ENCODE measurements around the gene ADGRE1.
A peak's percentile ranks its signal among the peaks of the same experiment; 100 is the strongest.

Gene ADGRE1

DNA sequence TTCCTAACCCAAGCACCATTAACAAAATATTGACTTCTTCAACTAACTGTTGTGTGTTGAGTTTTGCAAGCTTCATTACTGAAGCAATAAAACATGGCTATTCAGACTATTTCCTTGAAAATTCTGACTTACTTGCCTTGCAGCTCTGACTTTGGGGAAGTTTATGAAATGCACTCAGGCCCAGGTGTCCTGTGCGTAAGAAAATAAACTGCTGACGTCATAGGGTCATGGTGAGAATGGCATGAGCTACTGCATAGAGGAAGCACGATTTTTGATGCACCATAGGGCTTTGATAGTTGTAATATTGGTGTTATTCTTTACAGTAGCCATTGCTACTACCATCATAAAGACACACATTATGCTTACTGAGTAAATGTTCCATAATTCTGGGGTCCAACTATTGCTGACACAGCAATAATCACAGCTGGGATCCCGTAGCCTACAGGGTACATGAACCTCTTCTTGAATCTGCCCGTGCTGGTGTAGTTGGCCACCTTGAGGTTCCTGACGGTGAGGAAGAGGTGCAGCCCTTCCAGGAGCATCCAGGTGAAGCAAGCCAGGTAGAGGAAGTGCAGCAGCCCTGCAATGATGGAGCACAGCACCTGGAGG is 76.0 kb downstream of the ADGRE1 start:
- peak; percentile 40 to 69 for DNase-seq

DNA sequence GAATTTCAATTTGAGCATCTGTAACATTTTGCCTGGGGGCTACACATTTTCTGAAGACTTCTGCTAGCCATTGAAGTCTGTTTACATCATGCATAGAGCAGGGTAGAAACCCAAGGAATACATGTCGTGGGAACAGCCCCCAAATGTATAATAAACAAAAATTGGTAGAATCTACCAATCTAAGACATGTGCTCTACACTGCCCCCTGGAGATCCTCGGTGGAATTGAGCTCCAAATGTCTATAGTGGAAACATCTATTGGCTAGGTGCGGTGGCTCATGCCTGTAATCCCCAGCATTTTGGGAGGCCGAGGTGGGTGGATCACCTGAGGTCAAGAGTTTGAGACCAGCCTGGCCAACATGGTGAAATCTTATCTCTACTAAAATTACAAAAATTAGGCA is 76.6 kb downstream of the ADGRE1 start:
- peak; percentile 33 to 40 for DNase-seq

- DNase-seq, result peak; percentile 40 to 68
Observed at GRCh38 chr19:6967967-6968366, 80.6 kb downstream of the ADGRE1 start.

DNA sequence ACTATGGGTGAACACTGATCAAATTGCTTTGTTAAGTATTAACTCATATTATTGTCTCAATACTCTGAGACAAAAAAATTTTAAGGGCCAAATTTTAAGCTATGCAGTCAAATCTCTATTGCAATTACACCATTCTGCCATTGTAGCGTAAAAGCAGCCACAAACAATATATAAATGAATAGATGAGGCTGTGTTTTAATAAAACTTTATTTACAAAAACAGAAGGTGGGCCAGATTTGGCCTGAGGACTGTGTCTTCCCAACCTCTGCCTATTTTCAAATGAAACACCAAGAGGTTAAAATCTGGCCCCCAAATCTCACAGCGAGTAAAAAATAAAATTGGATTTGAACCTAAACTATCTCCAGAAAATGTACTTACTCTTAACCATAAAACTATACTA is 82.1 kb downstream of the ADGRE1 start:
- no peak for DNase-seq

DNA sequence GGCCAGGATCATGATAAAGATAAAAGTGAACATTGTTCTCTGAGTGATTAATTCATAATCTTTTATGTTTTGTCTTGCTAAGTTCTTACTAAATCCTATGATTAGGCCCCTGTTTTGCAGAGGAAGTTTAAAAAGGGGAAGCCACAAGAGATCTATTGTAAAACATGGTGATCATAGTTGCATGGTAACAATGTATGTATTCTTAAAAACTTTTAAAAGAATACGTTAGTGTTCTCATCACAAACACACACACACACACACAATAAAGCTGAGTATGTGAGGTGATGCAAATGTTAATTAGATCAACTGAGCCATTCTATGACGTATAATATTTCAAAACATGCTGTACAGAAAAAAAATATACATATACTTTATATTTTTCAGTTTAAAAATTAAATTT is 82.6 kb downstream of the ADGRE1 start:
- DNase-seq, result peak; percentile 65 to 89

DNA sequence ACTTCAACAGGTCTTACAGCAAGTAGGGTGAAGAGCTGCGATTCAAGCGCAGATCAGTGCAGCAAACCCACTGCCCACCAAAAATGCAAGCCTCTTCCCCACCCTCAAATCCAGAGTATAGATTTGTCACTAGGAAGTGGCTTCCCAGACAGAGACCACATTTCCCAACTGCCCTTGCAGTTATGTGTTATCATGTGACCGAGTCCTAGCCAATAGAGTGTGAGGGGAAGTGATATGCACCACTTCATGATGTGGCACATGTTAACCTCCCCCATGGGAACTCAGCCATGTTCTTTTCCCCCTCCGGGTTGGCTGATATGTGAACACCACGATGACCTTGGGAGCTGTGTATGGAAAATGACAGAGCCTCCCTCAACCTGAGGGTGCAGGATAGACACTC is 83.1 kb downstream of the ADGRE1 start:
- DNase-seq, result peak; percentile 76 to 83

DNA sequence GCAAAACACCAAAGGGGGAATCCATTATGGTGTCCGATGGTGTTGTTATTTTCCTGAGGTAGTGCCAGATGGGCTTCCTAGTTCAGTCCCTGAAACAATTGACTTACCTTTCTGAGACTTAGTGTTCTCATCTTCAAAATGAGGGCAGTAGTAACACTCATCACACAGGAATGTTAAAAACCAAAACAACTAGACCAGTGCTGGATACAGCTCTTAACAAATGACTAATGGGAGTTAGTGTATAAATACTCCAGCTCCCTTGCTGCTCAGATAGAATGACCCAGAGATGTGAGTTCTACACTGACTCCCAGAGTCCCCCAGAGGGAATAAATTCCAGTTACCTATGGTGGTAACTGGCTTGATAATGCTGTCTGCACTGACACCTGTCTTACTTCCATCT is 84.0 kb downstream of the ADGRE1 start:
- no peak for DNase-seq

DNA sequence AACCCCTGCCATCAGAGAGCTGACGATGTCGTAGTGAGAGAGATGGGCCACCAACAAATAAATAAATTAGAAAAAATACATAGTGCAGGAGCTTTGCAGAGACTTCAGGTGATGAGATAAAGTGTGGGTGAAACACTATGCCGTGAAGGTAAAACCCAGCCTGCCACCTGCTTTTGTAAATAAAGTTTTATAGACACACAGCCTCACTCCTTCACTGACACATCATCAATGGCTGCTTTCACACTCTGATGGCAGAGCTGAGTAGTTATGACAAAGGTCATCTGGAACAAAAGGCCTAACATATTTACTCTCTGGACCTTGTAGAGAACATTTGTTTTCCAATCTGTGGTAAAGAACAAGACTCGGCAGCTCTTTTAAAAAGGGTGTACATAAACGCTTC is 88.8 kb downstream of the ADGRE1 start:
- DNase-seq, result no peak

GRCh38 chr19:6979399-6979798 is 92.0 kb downstream of the ADGRE1 start:
- DNase-seq, result no peak

DNA sequence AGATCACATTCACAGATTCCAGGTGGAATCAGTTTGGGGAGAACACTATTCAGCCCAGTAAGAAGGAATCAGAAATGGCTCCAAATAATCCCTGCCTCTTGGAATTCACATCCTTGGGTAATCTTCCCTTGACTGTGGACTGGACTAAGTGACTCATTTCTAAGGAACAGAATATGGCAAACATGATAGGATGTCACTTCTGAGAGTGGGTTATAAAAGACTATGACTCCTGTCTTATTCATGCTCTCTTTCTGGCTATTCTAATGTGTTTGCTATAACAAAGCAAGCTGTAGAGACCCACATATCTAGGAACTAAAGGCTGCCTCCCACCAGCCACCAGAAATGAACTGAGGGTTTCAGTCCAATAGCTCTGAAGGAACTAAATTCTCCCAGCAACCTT is 96.1 kb downstream of the ADGRE1 start:
- no peak for DNase-seq

GRCh38 chr19:6987850-6988249 is 100.5 kb downstream of the ADGRE1 start:
- peak; percentile 83 to 88 for DNase-seq

DNA sequence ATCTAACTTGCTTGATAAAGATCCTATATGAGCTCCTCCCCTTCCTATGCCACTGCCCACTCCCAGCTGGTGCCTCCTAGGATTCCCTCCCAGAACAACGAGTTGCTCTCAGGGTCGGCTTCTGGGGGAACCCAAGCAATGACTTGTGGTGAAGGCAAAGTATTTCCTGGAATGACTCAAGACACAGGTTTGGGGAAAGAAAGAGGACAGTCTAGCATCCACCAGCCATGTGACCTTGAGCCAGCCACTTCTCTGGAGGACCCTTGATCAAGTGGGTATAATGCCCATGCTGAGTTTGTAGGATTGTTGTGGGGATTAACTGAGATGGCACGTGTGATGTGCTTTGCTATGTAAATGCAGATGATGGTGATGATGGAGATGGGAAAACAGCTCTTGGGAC is 100.9 kb downstream of the ADGRE1 start:
- peak in 1 of 2 donors; percentile 31 for DNase-seq

Data from inflammatory macrophage (primary cell).